ENCODE data around the gene NPBWR2.

The NPBWR2 gene

DNA sequence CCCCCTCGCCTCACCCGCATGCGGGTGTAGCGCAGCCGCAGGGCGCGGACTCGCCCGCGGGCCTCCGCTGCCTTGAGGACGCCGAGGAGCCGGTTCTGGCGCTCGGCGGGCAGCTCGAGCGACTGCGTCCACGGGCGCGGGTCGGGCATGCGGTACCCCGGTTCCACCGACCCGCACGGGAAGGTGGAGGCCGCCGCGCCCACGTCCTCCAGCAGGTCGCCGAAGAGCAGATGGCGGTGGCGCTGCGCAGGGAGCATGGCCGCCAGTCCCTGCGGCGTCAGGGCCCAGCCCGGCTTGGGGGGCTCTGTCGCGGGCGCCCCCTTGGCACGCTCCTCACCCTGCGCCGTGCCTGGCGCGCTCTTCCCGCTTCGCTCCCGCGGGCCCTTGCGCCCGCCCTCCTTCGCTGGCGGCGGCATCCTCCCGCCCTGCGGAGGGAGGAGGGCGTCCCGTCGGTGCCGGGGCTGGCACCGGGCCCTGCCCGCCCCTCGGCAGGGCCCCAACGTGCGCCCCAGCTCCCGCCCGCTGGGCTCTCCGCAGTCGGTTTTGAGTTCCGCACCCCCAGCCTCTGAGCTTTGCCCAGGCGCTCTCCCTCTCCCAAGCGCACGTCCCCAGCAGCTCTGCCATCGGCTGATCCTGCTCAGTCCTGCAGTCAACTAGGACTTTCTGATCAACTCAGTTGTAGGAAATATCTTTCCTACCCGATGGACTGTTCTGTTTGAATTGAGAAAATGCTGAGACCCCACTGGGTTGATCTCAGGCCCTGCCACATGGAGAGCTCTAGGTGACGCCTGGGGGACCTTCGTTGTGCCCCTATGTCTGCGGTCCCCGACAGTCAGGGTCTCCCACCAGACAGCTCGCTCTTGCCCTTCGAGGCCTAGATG is 23.3 kb downstream of the NPBWR2 start, which contains the start of gene LKAAEAR1:
Gene LKAAEAR1, minus strand, starts transcription at position 595 of the 881 bp plus-strand sequence. Its CDS starts 179 bp downstream, at position 416.
- DNase-seq: no peak

DNA sequence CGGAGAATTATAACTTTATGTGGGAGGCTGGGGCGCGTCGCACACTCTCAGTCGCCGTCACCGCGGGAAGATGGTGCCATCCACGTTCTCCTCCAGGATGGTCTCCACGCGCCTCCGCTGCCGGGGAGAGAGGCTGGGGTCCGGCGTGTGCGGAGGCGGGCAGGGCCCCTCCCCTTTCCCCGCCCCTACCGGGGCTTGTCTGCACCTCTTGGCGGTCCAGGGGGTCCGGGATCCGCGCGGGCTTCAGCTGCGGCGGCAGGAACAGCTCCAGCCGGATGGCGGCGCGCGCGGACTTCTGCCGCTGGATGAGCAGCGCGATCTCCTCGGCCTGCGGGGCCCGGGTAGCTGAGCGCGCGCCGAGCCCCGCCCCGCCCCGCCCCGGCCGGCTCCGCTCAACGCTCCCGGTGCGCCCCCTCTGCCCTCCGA is 24.0 kb downstream of the NPBWR2 start:
- DNase-seq: peak; percentile 78

DNA sequence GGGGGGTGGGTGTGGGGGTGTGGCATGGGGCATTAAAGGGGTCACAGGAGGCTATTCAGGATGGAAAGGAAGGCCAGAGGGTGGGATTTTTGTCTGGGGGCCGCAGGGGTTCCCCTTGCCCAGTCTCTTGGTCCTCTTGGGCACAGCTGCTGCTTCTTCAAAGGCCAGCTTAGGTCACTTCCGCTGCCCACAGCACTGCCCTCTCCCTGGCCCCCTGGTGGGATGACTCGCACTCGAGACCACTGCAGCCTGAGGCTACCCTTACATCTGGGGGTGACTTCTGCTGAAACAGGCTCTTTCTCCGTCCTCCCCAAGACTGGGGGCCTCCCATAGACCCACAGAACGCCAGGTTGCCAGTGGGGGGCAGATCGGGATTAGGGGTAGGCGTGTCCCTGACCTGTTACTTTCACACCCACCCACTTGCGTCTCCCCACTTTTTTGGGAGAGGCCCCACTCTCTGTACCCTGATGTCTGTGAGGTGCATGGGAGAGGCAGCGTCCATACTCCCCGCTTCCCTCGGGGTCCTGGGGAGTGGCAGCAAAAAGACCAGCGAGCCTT is 24.5 kb downstream of the NPBWR2 start:
- no peak for DNase-seq

DNA sequence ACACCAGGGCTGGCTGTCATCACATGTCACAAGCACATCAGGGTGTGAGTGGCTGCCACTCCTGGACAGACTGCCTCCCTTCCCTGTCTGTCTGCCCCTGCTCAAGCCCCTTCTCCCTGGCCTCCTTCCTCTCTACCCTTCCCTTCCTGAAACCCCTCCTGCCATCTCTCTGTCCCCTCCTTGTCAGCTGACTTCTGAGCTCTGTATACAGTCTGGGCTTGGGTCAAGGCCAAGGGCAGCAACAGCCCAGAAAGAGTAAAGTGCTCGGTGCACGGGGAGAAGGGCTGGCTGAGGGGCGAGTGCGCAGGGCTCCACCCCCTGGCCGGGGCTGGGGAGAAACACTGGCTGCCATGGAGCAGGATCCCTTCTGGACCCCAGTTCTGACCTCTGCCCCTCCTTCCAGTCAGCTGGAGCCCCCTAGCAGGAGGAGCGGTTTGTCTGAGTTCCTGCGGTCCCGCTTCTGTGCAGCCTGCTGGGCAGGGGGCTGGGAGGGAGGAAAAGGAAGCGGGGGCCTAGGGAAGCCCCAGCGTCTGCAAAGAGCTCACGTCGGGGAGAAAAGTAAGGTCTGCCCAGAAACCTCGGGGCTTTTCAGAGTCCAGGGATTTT is 25.1 kb downstream of the NPBWR2 start:
- no peak for DNase-seq

DNA sequence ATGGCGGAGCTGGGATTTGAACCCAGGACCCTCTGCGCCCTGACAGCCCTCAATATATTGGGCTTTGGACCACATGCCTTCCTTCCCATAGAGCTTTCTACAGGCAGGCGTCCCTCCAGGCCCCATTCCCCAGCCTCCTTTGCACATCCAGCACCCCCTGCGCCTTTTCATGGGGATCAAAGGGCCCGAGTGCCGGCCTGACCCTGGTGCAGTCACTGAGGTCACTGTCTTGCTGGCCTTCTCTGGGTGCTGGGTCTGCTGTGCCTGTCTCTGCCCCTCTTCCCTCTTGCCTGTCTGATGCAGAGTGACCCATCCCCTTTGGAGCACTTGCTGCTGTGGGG is 25.8 kb downstream of the NPBWR2 start:
- DNase-seq: no peak

DNA sequence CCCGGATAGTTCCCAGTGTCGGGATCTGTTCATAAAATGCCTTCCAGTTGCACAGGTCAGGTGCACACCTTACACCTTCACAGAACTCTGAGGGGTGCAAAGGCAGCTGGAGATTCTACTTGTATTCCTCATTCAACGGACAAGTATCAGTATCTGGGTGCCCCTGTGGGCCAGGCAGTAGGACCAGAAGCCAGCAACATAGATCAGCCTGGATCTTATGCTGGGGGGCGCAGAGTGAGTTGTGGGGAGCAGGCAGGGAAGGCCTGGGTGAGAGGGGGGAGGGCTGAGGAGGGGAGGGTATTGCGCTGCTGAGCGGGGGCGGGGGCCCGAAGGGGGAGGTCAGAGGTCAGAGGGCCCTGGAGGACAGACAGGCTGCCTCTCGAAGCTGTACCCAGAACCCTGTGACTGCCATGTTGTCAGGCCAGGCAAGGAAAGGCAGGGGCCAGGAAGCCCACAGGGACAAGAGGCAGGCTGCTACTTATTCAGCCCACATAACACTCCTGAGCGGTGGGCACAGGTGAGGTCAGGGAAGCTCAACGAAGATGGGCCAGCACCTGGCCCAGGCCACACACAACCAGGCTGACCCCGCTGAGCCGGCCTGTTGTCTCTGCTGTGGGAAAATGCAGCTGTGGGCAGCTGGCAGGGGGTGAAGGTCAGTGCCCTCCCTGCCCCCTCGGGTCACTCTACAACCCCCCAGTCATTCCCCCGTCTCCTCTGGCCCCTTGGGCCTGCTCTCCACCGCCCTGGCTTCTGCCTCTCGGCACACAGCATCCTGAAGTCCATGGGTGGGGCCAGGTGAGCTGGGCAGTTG is 26.3 kb downstream of the NPBWR2 start:
- DNase-seq: no peak

DNA sequence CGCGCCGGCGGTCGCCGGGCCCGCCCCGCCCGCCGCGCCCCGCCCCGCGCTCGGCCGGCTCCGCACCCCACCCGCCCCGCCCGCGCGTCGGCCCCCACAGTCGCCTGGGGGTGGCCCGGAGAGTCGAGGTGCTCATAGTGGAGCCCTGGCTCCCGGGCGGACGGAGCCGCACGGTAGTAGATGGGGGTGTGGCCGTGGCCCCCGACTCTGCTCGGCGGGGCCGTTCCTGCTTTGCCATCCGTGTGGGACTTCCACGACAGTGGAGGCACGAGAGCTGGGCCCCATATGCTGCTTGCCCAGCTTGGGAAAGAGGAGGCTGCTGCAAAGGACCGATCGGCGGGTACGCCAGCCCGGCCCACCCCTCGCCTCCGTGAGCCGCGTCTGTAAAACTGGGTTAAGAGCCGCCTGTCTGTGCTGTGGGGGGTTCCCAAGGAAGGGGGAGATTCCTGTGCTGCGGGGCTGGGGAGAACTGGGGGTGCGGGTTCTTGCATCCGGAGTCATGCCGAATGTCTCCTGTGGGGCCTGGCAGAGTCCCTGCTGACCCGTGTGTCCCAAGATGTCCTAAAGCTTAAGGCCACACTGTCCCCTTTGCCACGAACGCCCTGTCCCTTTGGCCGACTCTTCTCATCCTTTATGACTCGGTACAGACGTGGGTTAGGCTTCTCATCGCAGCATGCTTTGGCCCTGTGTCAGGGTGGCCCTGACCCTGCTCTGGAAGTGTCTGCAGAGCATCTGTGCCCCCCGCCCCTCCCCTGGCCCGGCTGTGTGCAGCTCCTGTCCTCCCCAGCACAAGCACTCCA is 27.2 kb downstream of the NPBWR2 start, which contains the start of gene OPRL1:
Gene OPRL1, plus strand, starts transcription at position 70 of the 800 bp plus-strand sequence. CDS start 12,639 bp downstream, outside the sequence.
- DNase-seq: no peak

DNA sequence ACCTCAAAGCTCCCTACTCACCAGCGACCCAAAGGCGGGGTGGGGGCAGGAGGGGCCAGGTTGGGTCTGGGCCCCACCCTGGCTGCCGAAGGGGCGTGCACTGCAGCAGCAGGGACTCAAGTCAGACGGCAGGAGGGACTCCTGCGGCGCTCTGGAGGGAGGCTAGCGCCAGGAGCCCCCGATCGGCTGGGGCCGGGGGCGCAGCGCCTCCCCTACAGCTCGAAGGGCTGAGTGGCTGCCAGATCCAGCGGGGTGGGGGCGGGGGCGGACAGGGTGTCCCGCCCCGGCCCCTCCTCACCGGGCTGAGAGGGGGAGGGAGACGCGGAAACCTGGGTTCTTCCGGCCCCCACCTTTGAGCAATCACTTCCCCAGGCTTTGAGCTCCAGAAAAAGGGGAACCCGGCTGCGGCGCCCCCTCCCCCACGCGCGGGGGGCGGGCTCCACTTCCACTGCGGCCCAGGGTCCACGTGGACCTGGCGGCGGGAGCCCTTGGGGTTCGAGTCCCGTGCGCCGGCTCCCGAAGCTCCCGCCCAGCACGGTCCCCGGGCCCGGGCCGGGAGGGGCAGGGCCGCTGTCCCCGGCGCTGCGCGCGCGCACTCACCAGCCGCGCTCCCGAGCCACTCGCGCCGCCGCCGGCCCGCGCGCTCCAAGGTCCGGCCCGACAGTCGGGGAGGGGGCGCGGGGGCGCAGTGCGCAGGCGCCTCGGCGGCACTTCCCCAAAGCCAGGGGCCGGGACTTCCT is 27.9 kb downstream of the NPBWR2 start, which contains the start of gene RGS19:
Gene RGS19, minus strand, starts transcription at position 246 of the 740 bp plus-strand sequence. CDS start 2,632 bp downstream, outside the sequence.
- DNase-seq: peak; percentile 88

DNA sequence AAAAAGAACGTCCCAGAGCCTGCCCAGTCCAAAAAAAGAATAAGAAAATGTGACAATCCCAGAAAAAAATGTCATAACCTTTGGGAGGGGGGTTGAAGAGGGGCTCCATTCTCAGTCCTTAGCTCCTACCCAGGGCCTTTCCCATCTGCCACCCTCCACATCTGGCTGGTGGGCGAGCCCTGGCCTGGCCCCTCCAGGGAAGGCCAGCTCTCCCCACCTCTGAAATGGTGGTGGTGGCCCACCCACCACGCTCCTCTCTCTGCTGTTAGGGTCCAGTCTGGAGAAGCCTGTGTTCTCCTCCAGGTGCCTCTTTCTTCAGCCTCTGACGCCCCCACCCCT is 28.5 kb downstream of the NPBWR2 start:
- DNase-seq: no peak

DNA sequence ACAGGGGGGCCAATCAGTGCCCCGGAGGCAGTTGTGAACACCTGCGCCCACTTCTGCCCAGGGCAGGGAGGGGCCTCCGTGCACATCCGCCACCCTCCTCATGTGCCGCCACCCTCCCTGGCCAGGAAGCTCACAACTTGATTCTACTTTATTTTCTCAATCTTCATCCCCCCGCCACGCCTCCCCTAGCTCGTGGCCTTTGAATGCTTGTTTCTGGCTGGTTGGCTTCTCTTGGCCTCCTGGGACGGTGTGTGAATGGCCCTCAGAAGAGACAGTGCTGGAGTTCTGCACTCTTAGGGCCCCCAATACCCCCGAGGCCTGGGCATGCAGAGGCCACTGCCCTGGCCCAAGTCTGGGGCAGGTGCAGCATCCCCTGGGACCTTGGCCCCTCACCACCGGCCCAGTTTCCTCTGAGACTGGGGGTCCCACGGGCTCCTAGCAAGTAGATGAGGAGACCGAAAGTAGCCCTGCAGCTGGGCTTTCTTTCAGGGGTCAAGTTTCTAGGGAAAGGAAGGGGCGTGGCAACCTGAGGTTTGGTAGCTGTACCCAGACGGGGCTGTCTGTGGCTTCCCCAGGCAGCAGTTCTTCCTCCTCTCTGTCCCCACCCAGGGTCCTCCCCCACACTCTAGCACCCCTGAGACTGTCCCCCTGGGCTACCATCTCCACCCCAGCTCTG is 29.4 kb downstream of the NPBWR2 start:
- DNase-seq: no peak

DNA sequence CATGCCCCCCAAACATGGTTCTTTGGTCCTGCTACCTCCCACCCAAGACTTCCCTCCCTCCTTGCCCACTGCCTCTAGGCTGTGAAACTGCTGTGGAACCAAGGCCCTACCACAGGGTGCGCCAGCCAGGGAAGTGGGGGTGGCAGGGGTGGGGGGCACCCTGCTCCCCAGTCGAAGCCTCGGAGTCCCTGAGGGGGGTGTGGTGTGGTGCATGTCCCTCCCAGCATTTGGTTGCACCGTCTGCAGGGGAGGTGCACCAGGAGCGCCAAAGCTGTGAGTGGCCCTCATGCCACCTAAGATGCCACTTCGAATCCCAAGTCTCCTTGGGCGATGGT is 29.9 kb downstream of the NPBWR2 start:
- DNase-seq: no peak

DNA sequence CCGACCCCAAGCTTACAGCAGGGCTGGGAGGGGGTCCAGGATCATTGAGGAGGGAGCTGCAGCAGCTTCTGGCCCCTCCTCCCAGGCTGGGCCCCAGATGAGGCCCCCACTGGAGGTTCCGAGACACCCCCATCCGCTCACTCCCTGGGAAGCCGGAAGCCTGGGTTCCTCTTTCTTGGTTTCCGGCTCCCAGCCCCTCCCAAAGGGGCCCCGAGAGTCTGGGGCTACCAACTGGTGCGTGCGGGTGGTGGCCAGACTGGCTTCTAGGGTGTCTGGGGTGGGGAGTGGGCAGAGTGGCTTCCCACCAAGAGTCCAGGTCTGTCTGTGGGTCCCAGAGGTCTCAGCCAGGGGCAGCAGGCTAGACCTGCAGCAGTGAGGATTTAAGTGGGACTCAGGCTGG is 30.3 kb downstream of the NPBWR2 start:
- peak; percentile 48 for DNase-seq

DNA sequence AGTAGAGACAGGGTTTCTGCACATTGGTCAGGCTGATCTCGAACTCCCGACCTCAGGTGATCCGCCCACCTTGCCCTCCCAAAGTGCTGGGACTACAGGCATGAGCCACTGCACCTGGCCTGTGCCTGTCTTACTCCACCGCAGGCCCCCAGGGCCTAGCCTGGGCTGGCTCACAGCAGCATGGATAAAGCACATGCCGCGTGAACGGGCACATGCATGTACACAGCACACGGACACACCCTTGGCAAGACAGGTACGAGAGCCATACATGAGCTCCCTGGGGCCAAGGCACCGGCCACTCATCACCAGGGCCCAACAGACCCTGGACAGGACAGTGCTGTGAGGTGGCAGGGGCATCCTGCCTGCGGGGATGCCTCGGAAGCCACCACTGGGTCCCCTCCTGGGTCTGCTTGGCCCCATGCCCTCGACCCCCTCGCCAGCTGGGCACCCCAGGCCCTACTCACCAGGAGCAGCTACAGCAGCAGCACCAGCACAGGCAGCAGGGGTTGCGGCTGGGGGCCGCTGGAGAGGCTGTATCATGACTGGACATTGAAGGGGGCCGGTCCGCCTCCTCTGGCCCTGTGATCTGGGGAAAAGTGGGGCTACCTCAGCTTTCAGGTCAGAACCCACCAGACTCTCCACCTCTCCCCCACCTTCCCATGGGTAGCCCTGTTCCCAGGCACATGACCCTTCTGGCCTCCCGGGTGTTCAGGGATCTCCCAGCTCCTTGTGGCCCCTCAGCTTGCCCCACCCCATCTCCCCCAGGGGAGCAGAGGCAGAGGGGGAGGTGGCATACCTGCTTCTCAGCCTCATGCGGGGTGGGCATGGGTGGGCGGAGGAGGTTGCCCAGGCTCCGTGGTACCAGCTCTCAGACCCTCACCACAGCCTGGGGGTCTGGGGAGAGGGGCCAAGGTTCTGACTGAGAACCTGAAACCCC is 31.0 kb downstream of the NPBWR2 start:
- DNase-seq: no peak

DNA sequence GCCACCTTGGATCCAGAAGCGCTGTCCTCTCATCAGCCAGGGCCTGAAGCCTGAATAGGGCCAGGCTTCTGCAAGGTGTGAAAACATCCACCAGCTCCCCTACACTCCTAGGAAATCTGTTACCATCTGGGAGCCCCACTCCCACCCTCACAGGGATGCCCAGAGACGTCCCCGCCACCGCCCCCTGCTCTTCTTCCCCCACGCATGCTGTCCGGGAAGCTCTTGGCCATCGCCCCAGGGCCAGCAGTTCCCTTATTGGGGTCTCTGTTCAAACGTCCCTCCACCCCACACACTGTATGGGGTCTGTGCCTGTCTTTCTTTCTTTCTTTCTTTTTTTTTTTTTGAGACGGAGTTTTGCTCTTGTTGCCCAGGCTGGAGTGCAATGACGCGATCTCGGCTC is 31.8 kb downstream of the NPBWR2 start:
- DNase-seq: no peak

DNA sequence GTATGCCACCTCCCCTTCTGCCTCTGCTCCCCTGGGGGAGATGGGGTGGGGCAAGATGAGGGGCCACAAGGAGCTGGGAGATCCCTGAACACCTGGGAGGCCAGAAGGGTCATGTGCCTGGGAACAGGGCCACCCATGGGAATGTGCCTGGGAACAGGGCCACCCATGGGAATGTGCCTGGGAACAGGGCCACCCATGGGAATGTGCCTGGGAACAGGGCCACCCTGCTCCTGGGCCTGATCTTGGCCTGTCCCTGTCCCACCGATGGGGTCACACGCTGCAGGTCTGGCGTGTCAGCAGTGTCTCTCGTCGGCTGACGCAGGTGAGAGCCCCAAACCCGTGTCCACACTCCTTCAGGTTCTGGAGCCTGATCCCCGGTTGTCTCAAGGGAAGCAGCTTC is 32.4 kb downstream of the NPBWR2 start:
- DNase-seq: no peak

DNA sequence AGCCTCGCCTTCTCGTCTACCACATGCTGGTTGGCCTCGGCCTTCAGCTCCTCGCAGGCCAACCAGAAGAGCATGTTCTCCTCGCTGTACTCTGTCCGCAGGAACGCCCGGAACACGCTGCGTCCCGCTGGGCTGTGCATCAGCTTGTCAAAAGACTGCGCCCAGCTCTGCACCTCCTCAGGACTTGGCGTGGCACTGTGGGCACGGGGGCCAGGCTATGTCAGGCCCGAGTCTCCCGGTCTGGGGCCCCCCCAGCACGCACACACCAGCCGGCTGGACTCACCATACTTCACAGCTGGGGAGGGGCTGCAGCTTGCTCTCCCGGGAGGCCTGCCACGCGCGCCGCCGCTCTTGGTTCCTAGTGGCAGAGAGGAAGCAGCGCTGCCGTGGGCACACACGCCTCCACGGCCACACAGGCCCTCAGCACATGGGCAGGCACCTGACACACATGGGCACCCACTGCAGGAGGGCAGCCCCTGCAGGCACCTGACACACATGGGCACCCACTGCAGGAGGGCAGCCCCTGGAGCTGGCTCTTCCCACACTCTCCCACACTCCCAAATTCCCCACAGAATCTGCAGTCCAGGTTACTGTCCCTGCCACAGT is 33.1 kb downstream of the NPBWR2 start:
- DNase-seq: no peak

DNA sequence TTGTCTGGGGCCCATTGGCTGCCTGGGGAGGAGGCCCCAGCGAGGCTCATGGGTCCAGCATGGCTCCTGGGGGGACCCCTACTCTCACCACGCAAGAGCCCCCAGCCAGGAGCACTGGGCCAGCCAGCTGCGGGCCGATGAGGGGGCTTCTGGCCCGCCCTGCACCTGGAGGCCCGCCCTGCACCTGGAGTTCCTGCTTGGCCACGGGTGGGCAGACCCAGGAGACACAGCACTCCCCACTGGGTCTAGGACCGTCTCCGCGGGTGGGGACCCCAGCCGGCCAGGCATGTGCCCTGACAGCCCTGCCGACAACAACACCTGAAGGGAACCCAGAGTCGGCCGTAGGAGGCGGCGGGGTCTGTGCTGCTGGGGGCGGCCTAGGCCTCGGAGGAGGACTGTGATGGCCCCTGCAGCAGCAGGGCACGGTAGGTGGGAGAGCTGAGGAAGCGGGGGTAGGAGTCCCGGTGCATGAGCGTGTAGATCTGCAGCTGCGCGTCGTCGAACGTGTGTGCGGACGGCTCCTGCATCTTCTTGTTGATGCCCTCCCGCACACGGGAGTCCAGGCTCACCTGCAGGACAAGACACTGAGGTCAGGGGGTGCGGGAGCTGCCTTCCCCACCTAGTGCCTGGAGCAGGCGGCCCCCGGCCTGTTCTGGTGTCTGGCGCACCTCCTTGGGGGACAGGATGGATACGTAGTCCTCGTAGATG is 33.7 kb downstream of the NPBWR2 start:
- DNase-seq: no peak

DNA sequence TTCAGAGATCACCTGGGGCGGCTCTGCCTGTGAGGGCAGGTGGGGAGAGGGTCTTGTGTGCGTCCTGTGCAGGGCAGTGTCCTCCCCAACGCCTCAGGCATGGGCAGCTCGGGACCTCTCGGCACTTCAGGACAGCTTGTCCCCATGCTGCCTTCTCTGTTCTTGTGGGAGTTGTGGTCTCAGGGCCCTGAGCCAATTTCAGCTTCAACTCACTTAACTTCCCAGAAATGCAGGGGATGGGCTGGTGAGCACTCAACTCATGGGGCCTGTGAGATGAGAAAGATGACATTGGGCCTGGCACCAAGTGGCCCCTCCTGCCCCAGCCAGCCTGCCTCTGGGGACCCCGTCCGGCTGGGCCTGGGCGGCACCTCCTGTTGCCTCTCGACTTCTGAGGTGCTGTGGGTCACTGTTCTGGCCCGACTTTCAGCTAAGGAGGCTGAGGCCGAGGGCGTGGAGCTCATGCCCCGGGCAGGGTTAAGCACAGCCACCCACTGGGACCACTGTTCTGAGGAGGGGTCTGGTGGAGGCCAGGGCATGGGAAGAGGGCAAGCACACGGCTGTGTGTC is 34.8 kb downstream of the NPBWR2 start:
- no peak for DNase-seq

Measured in suppressor macrophage treated with lipopolysaccharide for 4 hours (primary cell).